Transverse colon (tissue), 4 donors: Measurements from ENCODE around the gene MTRR.

Experiments used
- EP300 ChIP-seq: sonication (generic); formaldehyde crosslinking; IDR thresholded peaks from one replicate; pipeline ENCODE4 v1.6.1; 2017; ENCODE audit warnings: antibody characterized with exemption, low read depth
- POLR2A ChIP-seq: fragments of 450-650 bp; IDR thresholded peaks from one replicate; pipeline ENCODE4 v1.6.1; 2016; ENCODE audit warnings: antibody characterized with exemption, mild to moderate bottlenecking, moderate library complexity
- POLR2AphosphoS5 ChIP-seq, 3 donors: sonication (generic); formaldehyde crosslinking; IDR thresholded peaks; one replicate each; pipeline ENCODE4 v1.6.1; 2016; ENCODE audit warnings: antibody characterized with exemption in 3 of 3
- TF ChIP-seq, protein P1 (sequence below), 5 experiments: fragments of 200-600 bp in 3 of 5; fragments of 450-650 bp in 2 of 5; sonication (generic) in 3 of 5; IDR thresholded peaks; 1 replicate in 2 of 5; 2 replicates in 3 of 5; pipeline ENCODE4 v1.5.1; 2016 to 2017; ENCODE audit warnings: antibody characterized with exemption in 5 of 5, inconsistent platforms in 3 of 5, mild to moderate bottlenecking in 2 of 5, moderate library complexity in 1 of 5

DNA sequence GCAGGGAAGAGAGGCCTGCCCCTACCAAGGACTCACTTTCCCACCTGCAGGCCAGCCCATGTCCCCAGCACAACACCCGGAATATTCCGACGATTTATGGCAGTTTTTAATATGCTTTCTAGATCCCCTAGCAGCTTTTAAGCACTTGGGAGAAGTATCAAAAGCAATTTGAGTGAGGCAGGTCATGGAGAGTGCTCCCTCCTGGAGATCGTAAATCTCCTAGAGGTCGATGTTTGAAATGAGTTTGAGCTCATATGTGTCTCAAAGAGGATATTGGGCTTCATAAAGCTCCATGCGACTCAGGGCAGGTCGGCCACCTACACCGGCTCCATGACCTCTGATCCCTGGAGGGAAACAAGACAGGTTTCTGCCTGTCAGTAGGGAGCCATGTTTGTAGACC, 45.4 kb upstream of the MTRR start:
- no peak for TF ChIP-seq POLR2A
- TF ChIP-seq, protein P1, sequence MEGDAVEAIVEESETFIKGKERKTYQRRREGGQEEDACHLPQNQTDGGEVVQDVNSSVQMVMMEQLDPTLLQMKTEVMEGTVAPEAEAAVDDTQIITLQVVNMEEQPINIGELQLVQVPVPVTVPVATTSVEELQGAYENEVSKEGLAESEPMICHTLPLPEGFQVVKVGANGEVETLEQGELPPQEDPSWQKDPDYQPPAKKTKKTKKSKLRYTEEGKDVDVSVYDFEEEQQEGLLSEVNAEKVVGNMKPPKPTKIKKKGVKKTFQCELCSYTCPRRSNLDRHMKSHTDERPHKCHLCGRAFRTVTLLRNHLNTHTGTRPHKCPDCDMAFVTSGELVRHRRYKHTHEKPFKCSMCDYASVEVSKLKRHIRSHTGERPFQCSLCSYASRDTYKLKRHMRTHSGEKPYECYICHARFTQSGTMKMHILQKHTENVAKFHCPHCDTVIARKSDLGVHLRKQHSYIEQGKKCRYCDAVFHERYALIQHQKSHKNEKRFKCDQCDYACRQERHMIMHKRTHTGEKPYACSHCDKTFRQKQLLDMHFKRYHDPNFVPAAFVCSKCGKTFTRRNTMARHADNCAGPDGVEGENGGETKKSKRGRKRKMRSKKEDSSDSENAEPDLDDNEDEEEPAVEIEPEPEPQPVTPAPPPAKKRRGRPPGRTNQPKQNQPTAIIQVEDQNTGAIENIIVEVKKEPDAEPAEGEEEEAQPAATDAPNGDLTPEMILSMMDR (IDR thresholded peaks at IDR 0.05) = no peak
- no peak for TF ChIP-seq POLR2AphosphoS5 (IDR thresholded peaks at IDR 0.05)
- no peak for TF ChIP-seq EP300
